HG03025 (cell line): ENCODE measurements around the gene ARSD.
"Not testable (repeated sequence)": the region's sequence is repeated elsewhere in the genome, so short reads cannot be mapped to it uniquely, and the experiment has no call there.

Experiments used
- ATAC-seq: cut with Tn5 transposase; IDR thresholded peaks from one replicate; pipeline ENCODE4 v1.9.1; 2021; ENCODE audit warnings: mild to moderate bottlenecking, moderate library complexity; ENCODE audit not compliant: unreplicated experiment, low FRiP score

ARSD gene

GRCh38 chrX:2894885-2895292 lies 34.2 kb downstream of the ARSD start:
- ATAC-seq: no peak

- ATAC-seq: no peak
Measured at GRCh38 chrX:2892816-2893215, 36.3 kb downstream of the ARSD start.

DNA sequence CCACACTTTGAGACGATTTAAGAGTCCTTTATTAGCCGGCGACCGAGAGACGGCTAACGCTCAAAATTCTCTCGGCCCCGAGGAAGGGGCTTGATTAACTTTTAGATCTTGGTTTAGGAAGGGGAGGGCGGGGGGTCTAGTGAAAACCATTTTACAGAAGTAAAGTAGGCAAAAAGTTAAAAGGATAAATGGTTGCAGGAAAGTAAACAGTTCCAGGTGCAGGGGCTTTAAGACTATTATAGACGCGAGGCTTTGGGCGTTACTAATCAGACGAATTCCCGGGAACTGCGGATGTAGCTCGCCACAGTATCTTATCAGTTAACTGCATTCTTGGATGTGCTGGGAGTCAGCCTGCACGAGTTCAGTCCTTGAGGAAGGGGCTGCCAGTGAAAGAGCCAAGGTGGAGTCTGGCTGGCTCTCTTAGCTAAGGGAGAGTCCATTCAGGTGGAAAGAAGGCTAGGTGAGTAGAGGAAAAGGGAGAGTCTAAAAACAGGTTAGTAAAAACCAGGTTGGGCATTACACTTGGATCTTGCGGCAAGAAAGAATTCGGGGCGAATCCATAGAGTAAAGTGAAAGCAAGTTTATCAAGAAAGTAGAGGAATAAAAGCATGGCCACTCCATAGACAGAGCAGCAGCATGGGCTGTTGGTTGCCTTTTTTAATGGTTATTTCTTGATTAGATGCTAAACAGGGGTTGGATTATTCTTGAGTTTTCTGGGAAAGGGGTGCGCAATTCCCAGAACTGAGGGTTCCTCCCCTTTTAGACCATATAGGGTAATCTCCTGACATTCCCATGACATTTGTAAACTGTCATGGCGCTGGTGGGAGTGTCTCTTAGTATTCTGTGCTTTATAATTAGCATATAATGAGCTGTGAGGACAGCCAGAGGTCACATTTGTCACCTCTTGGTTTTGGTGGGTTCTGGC lies 38.3 kb downstream of the ARSD start:
- not testable (repeated sequence) for ATAC-seq

DNA sequence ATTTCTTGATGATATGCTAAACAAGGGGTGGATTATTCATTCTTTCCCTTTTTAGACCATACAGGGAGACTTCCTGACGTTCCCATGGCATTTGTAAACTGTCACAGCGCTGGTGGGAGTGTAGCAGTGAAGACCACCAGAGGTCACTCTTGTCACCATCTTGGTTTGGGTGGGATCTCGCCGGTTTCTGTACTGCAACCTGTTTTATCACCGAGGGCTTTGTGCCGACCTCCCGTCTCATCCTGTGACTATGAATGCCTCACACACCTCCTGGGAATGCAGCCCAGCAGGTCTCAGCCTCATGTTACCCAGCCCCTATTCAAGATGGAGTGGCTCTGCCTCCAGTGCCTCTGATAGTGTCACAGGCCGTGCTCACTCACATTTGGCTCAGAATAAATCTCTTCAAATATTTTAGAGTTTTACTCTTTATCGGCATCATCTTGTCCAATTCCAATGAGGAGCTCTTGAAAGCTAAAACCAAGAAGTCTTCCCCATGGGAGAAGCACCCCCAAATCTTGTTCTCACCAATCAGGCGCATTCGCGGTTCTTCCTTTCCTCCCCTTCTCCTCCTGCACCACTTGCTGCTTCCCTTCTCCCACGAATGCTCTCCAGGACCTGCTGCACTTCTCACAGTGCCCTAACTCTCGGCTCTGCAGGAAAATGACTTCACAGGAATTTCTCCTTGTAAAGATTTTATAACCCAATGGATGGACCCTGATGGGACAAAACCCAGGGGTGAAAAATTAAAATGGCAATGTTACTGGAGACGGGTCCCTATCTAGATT lies 39.2 kb downstream of the ARSD start:
- not testable (repeated sequence) for ATAC-seq

- ATAC-seq: no peak
Measured at GRCh38 chrX:2889045-2889605, 40.0 kb downstream of the ARSD start.

DNA sequence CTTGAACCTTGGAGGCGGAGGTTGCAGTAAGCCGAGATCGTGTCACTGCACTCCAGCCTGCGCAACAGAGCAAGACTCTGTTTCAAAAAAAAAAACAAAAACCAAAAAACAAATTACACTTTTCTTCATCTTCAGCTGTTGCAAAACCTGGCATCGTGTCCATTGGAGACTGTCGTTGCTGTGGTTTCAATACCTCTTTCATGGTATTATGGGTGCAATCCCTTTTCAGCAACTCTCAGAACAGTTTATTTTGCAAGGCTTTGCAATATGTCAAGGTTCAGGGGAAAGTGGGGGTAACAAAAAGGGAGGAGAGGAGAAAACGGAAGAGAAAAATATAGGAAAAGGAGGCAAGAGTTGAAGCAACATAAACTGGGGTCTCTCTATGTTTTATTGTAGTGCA lies 40.8 kb downstream of the ARSD start:
- no peak for ATAC-seq

- no peak for ATAC-seq
Measured at GRCh38 chrX:2883770-2884169, 45.4 kb downstream of the ARSD start.

DNA sequence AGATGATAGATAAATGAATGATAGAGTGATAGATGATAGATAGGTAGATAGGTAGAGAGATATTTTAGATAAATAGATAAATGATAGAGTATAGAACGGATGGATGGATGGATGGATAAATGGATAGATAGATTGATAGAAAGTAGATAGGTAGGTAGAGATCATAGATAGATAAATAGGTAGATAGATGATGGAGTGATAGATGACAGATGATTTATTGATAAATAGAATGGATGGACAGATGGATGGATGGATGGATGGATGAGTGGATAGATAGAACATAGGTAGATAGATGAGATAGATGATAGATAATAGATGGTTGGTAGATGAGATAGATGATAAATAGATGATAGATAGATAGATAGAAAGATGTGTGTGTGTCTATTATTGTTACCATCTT lies 49.5 kb downstream of the ARSD start:
- ATAC-seq: no peak

DNA sequence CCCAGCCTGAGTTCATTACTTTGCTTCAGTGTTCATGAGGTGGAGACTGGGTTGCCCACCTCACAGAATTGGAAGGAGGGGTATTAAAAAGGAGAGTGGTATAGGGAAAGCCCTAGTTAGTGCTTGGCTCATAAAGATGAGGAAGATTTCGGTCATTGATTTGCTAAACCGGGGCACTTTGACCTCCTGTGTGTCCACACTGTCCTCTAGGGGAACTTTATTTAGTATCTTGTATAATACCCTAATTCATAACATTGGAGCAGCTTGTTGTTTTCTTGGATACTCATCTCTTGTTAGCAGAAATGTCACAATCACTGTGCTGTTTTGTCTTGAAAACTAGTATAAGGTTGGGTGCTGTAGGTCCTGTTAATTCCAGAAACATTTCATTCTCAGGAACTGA lies 50.6 kb downstream of the ARSD start:
- no peak for ATAC-seq

DNA sequence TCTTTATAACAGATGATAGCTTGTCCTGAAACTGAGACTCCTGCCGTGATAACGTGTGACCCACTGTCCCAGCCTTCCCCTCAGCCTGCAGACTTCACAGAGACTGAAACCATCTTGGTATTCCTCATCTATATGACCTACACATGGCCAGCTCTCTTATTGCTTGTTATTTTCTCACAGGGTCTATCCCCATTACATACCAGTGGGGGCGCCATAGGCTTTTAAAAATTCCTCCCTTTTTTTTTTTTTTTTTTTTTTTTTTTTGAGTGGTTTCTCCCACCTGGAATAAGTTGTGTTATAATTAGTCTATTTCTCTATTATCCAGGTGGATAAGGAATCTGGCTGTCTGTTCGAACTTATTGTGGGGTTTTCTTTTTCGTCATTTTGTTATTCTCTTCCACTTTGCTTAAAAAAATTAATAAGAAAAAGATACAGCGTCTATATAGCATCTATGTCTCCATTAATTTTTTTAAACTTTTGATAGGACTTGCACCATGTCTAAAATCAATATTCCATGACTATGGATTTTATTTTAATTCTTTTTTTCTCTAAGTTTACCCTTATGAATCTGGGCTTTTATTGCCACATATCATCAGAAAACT lies 53.2 kb downstream of the ARSD start:
- ATAC-seq: no peak

- no peak for ATAC-seq
Measured at GRCh38 chrX:2875136-2875481, 54.0 kb downstream of the ARSD start.

DNA sequence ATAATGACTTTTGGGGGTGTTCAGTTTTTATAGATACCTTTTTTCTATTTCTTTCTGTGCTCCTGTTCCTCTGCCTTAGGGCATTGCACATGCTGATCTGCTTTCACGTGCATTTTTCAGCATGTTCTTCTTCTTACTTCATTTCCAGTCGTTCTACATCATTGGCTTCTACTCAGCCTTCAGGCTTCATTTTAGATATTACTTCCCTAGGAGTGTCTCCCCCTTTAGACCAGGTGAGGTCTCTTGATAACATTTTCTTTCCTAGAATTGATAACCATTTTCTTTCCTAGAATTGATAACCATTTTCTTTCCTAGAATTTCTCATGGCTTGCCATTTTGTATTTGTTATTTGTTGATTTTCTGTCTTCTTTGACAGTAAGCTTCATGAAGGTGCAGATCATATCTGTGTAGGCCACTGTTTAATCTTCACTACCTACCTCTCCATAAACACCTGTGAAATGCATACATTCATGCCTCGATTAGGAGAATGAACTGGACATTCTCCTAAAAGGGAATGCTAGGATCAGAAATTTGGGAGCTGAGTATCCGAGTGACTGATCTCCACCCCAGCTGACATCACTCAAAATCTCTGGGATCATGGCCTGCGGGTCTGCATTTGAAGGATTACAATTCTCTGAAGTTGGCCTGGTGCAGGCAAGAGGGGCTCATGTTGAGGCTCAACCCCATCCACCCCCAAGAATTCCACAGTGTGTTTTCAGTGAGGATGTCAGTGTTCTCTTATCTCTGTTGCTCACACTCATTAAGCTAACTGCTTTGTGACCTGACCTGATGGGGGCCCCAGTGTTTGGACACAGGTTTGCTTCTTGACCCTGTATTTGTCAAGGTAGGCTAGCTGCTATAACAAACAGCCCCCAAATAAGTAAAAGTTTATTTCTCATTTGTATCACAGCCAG lies 54.7 kb downstream of the ARSD start:
- no peak for ATAC-seq

GRCh38 chrX:2872671-2873277 lies 56.4 kb downstream of the ARSD start:
- ATAC-seq: no peak

DNA sequence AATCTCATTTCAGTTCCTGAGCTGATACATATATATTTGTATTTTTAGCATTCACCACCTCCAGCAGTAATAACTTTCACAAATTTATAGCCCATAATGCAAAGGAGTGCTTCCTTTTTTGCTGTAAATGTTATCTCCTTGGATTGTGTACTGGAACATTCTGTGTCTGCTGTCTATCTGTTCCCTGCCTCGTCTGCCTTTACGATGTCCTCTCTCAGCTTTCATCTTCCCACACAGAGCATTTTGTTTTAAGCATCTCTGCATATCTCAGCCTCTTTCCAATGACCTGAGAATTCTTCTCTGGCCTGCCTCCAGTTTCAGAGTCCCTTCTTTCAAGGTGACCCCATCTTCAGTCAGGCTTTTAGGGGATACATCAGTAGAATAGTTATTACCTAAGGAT lies 57.3 kb downstream of the ARSD start:
- ATAC-seq: no peak

- ATAC-seq: no peak
Measured at GRCh38 chrX:2870650-2871049, 58.5 kb downstream of the ARSD start.

DNA sequence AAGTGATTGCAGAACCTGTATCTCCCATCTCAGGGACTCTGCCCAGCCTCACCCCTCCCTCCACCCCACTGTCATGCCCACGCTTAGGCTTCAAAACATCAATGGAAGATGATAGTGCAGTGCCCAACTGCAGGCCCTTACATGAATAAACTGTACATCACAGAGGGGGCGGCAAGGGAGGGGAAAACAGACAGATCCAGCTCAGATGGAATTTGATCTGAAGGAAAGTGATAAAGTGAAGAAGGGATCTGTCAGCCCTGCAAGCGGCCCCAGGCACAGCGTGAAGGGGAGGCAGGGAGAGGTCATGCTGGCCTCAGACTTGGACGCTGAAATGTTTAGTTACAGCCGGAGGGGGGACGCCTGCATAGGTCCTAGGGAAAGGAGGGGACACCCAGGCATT lies 61.9 kb downstream of the ARSD start:
- ATAC-seq: no peak

DNA sequence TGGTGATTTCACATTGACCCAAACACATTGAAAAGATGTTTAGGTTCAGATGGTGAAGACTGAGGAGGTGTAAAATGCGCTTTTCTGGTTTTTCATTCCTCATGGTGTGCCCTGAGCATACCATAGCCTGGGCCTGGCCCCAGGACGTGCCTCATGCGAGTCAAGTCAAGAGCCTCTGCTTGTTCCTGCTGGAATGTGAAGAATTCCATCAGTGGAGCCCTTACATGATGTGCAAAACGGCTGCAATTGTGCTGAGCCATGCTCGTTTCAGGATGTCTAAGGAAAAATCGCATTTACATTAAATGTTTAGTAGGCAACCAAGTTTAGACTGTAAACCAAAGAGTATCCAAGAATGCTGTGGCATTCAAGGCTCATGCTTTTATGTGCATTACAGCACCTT lies 65.5 kb downstream of the ARSD start:
- no peak for ATAC-seq

DNA sequence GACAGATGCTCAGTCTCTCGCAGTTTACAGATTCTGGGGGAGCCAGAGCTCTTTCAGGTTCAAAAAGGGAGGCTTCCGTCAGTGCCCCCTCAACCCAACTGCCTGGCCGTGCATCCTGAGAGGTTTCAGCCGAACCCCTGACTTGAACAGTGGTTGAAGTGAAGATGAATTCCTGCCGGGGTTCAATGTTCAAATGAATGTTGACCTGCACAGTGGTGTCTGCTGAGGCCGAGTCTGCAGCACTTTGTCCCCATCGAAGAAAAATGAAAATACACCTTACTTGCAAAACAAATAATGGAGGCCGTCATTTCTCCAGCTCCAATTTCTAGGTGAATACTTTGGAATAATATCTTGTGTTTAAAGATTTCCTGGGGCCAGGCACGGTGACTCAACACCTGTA lies 66.7 kb downstream of the ARSD start:
- no peak for ATAC-seq

DNA sequence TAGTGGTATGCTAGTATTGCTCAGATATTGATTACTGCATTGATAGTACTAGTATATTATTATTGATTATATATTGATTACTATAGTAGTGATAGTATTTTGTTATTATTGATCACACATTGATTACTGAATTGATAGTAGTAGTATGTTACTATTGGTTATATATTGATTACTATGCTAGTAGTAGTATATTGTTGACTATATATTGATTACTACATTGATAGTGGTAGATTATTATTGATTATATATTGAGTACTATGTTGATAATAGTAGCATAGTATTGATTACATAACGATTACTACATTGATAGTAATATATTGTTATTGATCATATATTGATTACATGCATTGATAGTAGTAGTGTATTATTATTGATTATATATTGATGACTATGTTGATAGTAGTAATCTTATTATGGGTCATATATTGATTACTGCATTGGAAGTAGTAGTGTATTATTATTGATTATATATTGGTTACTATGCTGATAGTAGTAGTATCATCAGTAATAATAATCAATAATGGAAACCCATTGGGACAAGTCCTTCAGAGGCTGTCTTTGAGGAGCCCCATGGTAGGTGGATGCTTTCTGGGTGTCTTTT lies 69.8 kb downstream of the ARSD start:
- ATAC-seq: no peak
